Vagina (tissue), 2 donors: ENCODE data around the gene GNB1L.

Experiments used
- CTCF ChIP-seq, 3 experiments: fragments of 450-650 bp in 2 of 3; fragments of 200-600 bp in 1 of 3; sonication (generic) in 1 of 3; IDR thresholded peaks; one replicate each; pipeline ENCODE4 v1.5.1; 2017 to 2019; ENCODE audit warnings: antibody characterized with exemption in 3 of 3, mild to moderate bottlenecking in 2 of 3, moderate library complexity in 2 of 3
- POLR2A ChIP-seq, 2 donors: fragments of 450-650 bp; IDR thresholded peaks; one replicate each; pipeline ENCODE4 v1.6.1; 2017; ENCODE audit warnings: antibody characterized with exemption in 2 of 2, mild to moderate bottlenecking in 2 of 2, moderate library complexity in 2 of 2
- POLR2AphosphoS5 ChIP-seq, 2 donors: sonication (generic); formaldehyde crosslinking; IDR thresholded peaks; one replicate each; pipeline ENCODE4 v1.9.0; 2017; ENCODE audit warnings: antibody characterized with exemption in 2 of 2, mild to moderate bottlenecking in 2 of 2, low read depth in 1 of 2; ENCODE audit not compliant: insufficient read depth in 1 of 2

- TF ChIP-seq CTCF (IDR thresholded peaks at IDR 0.05) (no peak), POLR2AphosphoS5 (IDR thresholded peaks at IDR 0.05; ENCODE audit: insufficient read depth in 1 of 2, low read depth in 1 of 2) (no peak), POLR2A (IDR thresholded peaks at IDR 0.05) (no peak)
Measured at GRCh38 chr22:19897726-19898125, 43.1 kb upstream of the GNB1L start.
